NK-92 (cell line): Measurements from ENCODE around the gene CGB3.

ENCODE experiments used
- DNase-seq: peaks from one replicate; lab custom pipeline; 2025; ENCODE audit not compliant: unreplicated experiment; lab: John Stamatoyannopoulos, UW

CGB3 gene

GRCh38 chr19:49016067-49016839 is 7.9 kb downstream of the CGB3 start:
- DNase-seq, result no peak

GRCh38 chr19:49014870-49015255 is 9.3 kb downstream of the CGB3 start:
- DNase-seq, result no peak

- no peak for DNase-seq
These were observed 9.8 kb downstream of the CGB3 start for GRCh38 chr19:49014123-49014869.

GRCh38 chr19:49011194-49011593 is 12.9 kb downstream of the CGB3 start:
- DNase-seq, result no peak

GRCh38 chr19:49010453-49010852 is 13.7 kb downstream of the CGB3 start:
- no peak for DNase-seq

GRCh38 chr19:49009828-49010227 is 14.3 kb downstream of the CGB3 start:
- DNase-seq, result no peak

GRCh38 chr19:49006905-49007304 is 17.2 kb downstream of the CGB3 start:
- no peak for DNase-seq

- DNase-seq, result no peak
These were observed 19.0 kb downstream of the CGB3 start for GRCh38 chr19:49004964-49005614.

GRCh38 chr19:49004133-49004532 is 20.0 kb downstream of the CGB3 start:
- DNase-seq, result no peak

GRCh38 chr19:48999481-49000325 is 24.4 kb downstream of the CGB3 start:
- DNase-seq, result no peak

GRCh38 chr19:48997972-48998371 is 26.2 kb downstream of the CGB3 start:
- DNase-seq, result no peak

- no peak for DNase-seq
These were observed 30.1 kb downstream of the CGB3 start for GRCh38 chr19:48994035-48994386.

- peak; percentile 93 for DNase-seq
These were observed 30.7 kb downstream of the CGB3 start, which contains the start of the genes GYS1 and RUVBL2 for GRCh38 chr19:48993175-48994034. TSS of gene GYS1 (minus strand) at chr19:48993309. CDS start at chr19:48993112, 197 bp downstream. TSS of gene RUVBL2 (plus strand) at chr19:48993887. CDS start at chr19:48993912, 25 bp downstream.

- no peak for DNase-seq
These were observed 31.5 kb downstream of the CGB3 start for GRCh38 chr19:48992581-48993174.

GRCh38 chr19:48991873-48992580 is 32.1 kb downstream of the CGB3 start:
- DNase-seq, result no peak

- DNase-seq, result no peak
These were observed 33.0 kb downstream of the CGB3 start for GRCh38 chr19:48991011-48991609.

GRCh38 chr19:48990400-48990799 is 33.7 kb downstream of the CGB3 start:
- DNase-seq, result no peak

- DNase-seq, result no peak
These were observed 34.3 kb downstream of the CGB3 start for GRCh38 chr19:48989701-48990291.
